Endothelial cell of umbilical vein (primary cell): Measurements from ENCODE around the gene SLC33A1. TPM values are rescaled to one million over a fixed set of nuclear protein-coding genes. Genes with fewer than 3 reads are reported as not detected.

ENCODE experiments used
- BruUV-seq: library from RNA; stranded (reverse); fragments of 400-500 nt; replicated peaks from 2 replicates; lab custom pipeline; 2021; lab: Mats Ljungman, UMichigan
- CTCF ChIA-PET: fragments of 300-600, 350-600 bp; sonication (Branson Sonifier 250); formaldehyde crosslinking; loops from one replicate; lab custom pipeline; 2021; ENCODE audit warnings: antibody characterized with exemption, inconsistent platforms; lab: Charles Lee
- POLR2A ChIA-PET: fragments of 300-600, 350-600 bp; sonication (Branson Sonifier 250); formaldehyde crosslinking; loops from one replicate; lab custom pipeline; 2021; ENCODE audit warnings: antibody characterized with exemption, inconsistent platforms; lab: Charles Lee
- DNase-seq: peaks from one replicate; pipeline ENCODE4 v3.0.0-alpha.2; 2011; ENCODE audit warnings: low read depth, low spot score
- FAIRE-seq: peaks from 2 replicates; lab custom pipeline; 2011; peaks lifted over from hg19 to GRCh38; lab: Jason Lieb, UNC
- H2AFZ ChIP-seq: 2 replicates; pipeline ENCODE4 v1.6.0; 2012; ENCODE audit warnings: low read depth, low read length, control low read depth, inconsistent platforms
- H3K27ac ChIP-seq: 2 replicates; pipeline ENCODE4 v1.5.1; 2011; ENCODE audit warnings: low read depth, mild to moderate bottlenecking, control low read depth, low read length, moderate library complexity; ENCODE audit not compliant: insufficient read depth
- H3K27me3 ChIP-seq, 2 experiments: 2 replicates each; pipeline versions ENCODE4 v1.6.0 to v1.6.1; 2011; ENCODE audit warnings: low read length in 2 of 2, mixed read lengths in 1 of 2; ENCODE audit not compliant: control insufficient read depth in 2 of 2, insufficient read depth in 2 of 2
- H3K36me3 ChIP-seq, 2 experiments: 2 replicates in 1 of 2; 3 replicates in 1 of 2; pipeline ENCODE4 v1.5.1; 2011; ENCODE audit warnings: low read length in 2 of 2, mild to moderate bottlenecking in 1 of 2, moderate library complexity in 1 of 2; ENCODE audit not compliant: control insufficient read depth in 2 of 2, insufficient read depth in 2 of 2; ENCODE audit errors: extremely low read depth in 1 of 2
- H3K4me1 ChIP-seq: 3 replicates; pipeline ENCODE4 v1.5.1; 2011; ENCODE audit warnings: mild to moderate bottlenecking, low read length; ENCODE audit not compliant: control insufficient read depth, insufficient read depth; ENCODE audit errors: extremely low read depth
- H3K4me2 ChIP-seq: 2 replicates; pipeline ENCODE4 v1.6.1; 2011; ENCODE audit warnings: low read length, control low read depth, mixed read lengths; ENCODE audit not compliant: insufficient read depth
- H3K4me3 ChIP-seq, 3 experiments: fragments of 200-600 bp in 1 of 3; sonication (generic), shearing (Covaris generic) in 1 of 3; replicated peaks in 1 of 3; 2 replicates each; pipeline ENCODE4 v1.5.1; 2011 to 2016; ENCODE audit warnings: control low read depth in 3 of 3, low read length in 3 of 3, mild to moderate bottlenecking in 2 of 3, inconsistent platforms in 1 of 3, low read depth in 1 of 3, moderate library complexity in 1 of 3; ENCODE audit not compliant: insufficient read depth in 1 of 3
- H3K79me2 ChIP-seq: 2 replicates; pipeline ENCODE4 v1.6.0; 2012; ENCODE audit warnings: low read length, inconsistent platforms; ENCODE audit not compliant: control insufficient read depth, insufficient read depth
- H3K9ac ChIP-seq: replicated peaks from 2 replicates; pipeline ENCODE3; 2011; ENCODE audit warnings: low read length, control low read depth; ENCODE audit not compliant: insufficient read depth; ENCODE audit errors: extremely low read depth
- H3K9me1 ChIP-seq: replicated peaks from 3 replicates; pipeline ENCODE4 v1.6.0; 2011; ENCODE audit warnings: mild to moderate bottlenecking, low read length; ENCODE audit not compliant: control insufficient read depth, insufficient read depth; ENCODE audit errors: extremely low read depth
- H3K9me3 ChIP-seq: replicated peaks from 2 replicates; pipeline ENCODE4 v1.5.1; 2012; ENCODE audit warnings: low read length, inconsistent platforms; ENCODE audit not compliant: control insufficient read depth, insufficient read depth
- H4K20me1 ChIP-seq: replicated peaks from 2 replicates; pipeline ENCODE3; 2011; ENCODE audit warnings: mild to moderate bottlenecking, low read length; ENCODE audit not compliant: control insufficient read depth, insufficient read depth; ENCODE audit errors: extremely low read depth
- EZH2 ChIP-seq: IDR thresholded peaks from 2 replicates; pipeline ENCODE4 v1.6.1; 2012; ENCODE audit warnings: borderline replicate concordance, low read depth, mild to moderate bottlenecking, moderate library complexity, low read length, inconsistent platforms; ENCODE audit not compliant: severe bottlenecking
- FOS ChIP-seq: IDR thresholded peaks from 2 replicates; pipeline ENCODE4 v1.6.1; 2011; ENCODE audit warnings: mild to moderate bottlenecking, low read length, moderate library complexity, borderline replicate concordance; ENCODE audit not compliant: insufficient read depth
- GATA2 ChIP-seq: IDR thresholded peaks from 2 replicates; pipeline ENCODE4 v1.7.0; 2011; ENCODE audit warnings: low read depth, mild to moderate bottlenecking, moderate library complexity, mixed read lengths, low read length; ENCODE audit not compliant: insufficient read length, insufficient read depth
- JUN ChIP-seq: IDR thresholded peaks from 2 replicates; pipeline ENCODE4 v1.6.1; 2011; ENCODE audit warnings: borderline replicate concordance, low read depth; ENCODE audit not compliant: insufficient read length, insufficient read depth
- MYC ChIP-seq: IDR thresholded peaks from one replicate; pipeline ENCODE4 v1.6.1; 2011; ENCODE audit warnings: mild to moderate bottlenecking, low read depth, low read length
- POLR2A ChIP-seq: IDR thresholded peaks from 2 replicates; pipeline ENCODE4 v1.6.1; 2012; ENCODE audit warnings: low read depth, mild to moderate bottlenecking, control low read depth, low read length
- POLR2AphosphoS5 ChIP-seq: IDR thresholded peaks from 2 replicates; pipeline ENCODE4 v1.6.1; 2012; ENCODE audit warnings: low read depth, mild to moderate bottlenecking, control low read depth, low read length, moderate library complexity; ENCODE audit not compliant: insufficient read depth
- dilution Hi-C: fragments of 300-500 bp; cut with MboI; formaldehyde crosslinking; loops from one replicate; pipeline ENCODE4 v1.15.0; 2019; ENCODE audit warnings: low sequenced_read_pairs; ENCODE audit not compliant: extremely low pct_ligation_motif_present
- intact Hi-C: fragments of 100-400 bp; cut with micrococcal nuclease; formaldehyde crosslinking; loops from one replicate; pipeline ENCODE4 v1.10.0; 2022
- polyA plus RNA-seq, 4 experiments: library from polyadenylated mRNA; depleted of rRNA in 3 of 4; stranded (reverse) in 3 of 4; unstranded in 1 of 4; fragments of >200 nt; gene quantifications; 2 replicates each; pipeline versions ENCODE4 v1.2.1 to v1.2.3, GENCODE V29; 2011 to 2012; ENCODE audit warnings: missing spikeins in 1 of 4
- total RNA-seq: library from RNA; stranded (reverse); gene quantifications from 2 replicates; pipeline ENCODE4 v1.2.3, GENCODE V29; 2021
- TF ChIP-seq, protein P1 (sequence below), 2 donors: IDR thresholded peaks; 1 replicate in 1 of 2; 2 replicates in 1 of 2; pipeline ENCODE4 v1.5.1; 2011; ENCODE audit warnings: low read length in 2 of 2, mild to moderate bottlenecking in 2 of 2, moderate library complexity in 2 of 2, control low read depth in 1 of 2, inconsistent platforms in 1 of 2, low read depth in 1 of 2; ENCODE audit not compliant: insufficient read depth in 1 of 2; ENCODE audit errors: extremely low read depth in 1 of 2
- TF ChIP-seq, protein P2 (sequence below): IDR thresholded peaks from 2 replicates; pipeline ENCODE4 v1.6.1; 2011; ENCODE audit not compliant: insufficient read depth, insufficient read length

SLC33A1 gene
- total and polyA plus RNA-seq, 2 donors (not counting 3 experiments of a cell fraction or from before 2014, with no cell fraction given), result 28.4 to 30.3 TPM

GRCh38 chr3:155847993-155848392 lies 6.2 kb downstream of the SLC33A1 start:
- no peak overlapping the region for H3K4me2 ChIP-seq
- FAIRE-seq, result no peak
- no peaks in the 10 kb centered on the region for H3K9me3 ChIP-seq
- H3K79me2 ChIP-seq, result peaks cover 75% of the 10 kb centered on the region
- H3K4me3 ChIP-seq, result no peak overlapping the region
- no peak overlapping the region for H3K9ac ChIP-seq
- no peaks in the 10 kb centered on the region for H3K27me3 ChIP-seq
- no peaks in the 10 kb centered on the region for H3K9me1 ChIP-seq
- dilution Hi-C loops, result no loop called here
- no peak overlapping the region for H2AFZ ChIP-seq
- peaks cover 7% of the 10 kb centered on the region for H3K4me1 ChIP-seq
- ChIA-PET CTCF (no interaction called here), POLR2A (no interaction called here)
- H3K36me3 ChIP-seq, result no peaks in the 10 kb centered on the region
- TF ChIP-seq, protein P1, sequence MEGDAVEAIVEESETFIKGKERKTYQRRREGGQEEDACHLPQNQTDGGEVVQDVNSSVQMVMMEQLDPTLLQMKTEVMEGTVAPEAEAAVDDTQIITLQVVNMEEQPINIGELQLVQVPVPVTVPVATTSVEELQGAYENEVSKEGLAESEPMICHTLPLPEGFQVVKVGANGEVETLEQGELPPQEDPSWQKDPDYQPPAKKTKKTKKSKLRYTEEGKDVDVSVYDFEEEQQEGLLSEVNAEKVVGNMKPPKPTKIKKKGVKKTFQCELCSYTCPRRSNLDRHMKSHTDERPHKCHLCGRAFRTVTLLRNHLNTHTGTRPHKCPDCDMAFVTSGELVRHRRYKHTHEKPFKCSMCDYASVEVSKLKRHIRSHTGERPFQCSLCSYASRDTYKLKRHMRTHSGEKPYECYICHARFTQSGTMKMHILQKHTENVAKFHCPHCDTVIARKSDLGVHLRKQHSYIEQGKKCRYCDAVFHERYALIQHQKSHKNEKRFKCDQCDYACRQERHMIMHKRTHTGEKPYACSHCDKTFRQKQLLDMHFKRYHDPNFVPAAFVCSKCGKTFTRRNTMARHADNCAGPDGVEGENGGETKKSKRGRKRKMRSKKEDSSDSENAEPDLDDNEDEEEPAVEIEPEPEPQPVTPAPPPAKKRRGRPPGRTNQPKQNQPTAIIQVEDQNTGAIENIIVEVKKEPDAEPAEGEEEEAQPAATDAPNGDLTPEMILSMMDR (IDR thresholded peaks at IDR 0.05; ENCODE audit: extremely low read depth in 1 of 2, insufficient read depth in 1 of 2, low read depth in 1 of 2, low read length in 2 of 2), result no peak
- no peak for DNase-seq
- intact Hi-C loops, result no loop called here
- no TSS peak for BruUV-seq
- no peaks in the 10 kb centered on the region for H4K20me1 ChIP-seq
- H3K27ac ChIP-seq, result no peak overlapping the region

- Histone ChIP-seq H3K79me2 (peaks cover 60% of the 10 kb centered on the region), H4K20me1 (no peaks in the 10 kb centered on the region), H3K36me3 (no peaks in the 10 kb centered on the region), H3K4me3 (no peak overlapping the region), H3K4me2 (no peak overlapping the region), H3K9ac (no peak overlapping the region), H2AFZ (no peak overlapping the region), H3K9me1 (no peaks in the 10 kb centered on the region), H3K9me3 (no peaks in the 10 kb centered on the region), H3K27me3 (no peaks in the 10 kb centered on the region), H3K27ac (no peak overlapping the region), H3K4me1 (no peaks in the 10 kb centered on the region)
- no TSS peak for BruUV-seq
- dilution Hi-C loops, result no loop called here
- FAIRE-seq (no peak), DNase-seq (no peak)
- TF ChIP-seq POLR2A, result no peak
- TF ChIP-seq JUN, result no peak
- no peak for TF ChIP-seq EZH2
- no peak for TF ChIP-seq MYC
- TF ChIP-seq, protein P1 (IDR thresholded peaks at IDR 0.05; ENCODE audit: extremely low read depth in 1 of 2, insufficient read depth in 1 of 2, low read depth in 1 of 2, low read length in 2 of 2), result no peak
- no peak for TF ChIP-seq POLR2AphosphoS5
- TF ChIP-seq GATA2, result no peak
- TF ChIP-seq, protein P2, sequence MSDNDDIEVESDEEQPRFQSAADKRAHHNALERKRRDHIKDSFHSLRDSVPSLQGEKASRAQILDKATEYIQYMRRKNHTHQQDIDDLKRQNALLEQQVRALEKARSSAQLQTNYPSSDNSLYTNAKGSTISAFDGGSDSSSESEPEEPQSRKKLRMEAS, result no peak
- no peak for TF ChIP-seq FOS
- intact Hi-C loops, result no loop called here
- POLR2A ChIA-PET, result no interaction called here
- CTCF ChIA-PET, result interaction anchor here (1.7 kb wide), 1 partner anchor 40 kb away, joined by 11 read pairs; the partner anchor contains the start of gene C3orf33
Observed at GRCh38 chr3:155846119-155846518, 8.1 kb downstream of the SLC33A1 start.
